ENCODE results near the gene ARMC6.
"Not testable (repeated sequence)": the region's sequence is repeated elsewhere in the genome, so short reads cannot be mapped to it uniquely, and the experiment has no call there.

Gene ARMC6

DNA sequence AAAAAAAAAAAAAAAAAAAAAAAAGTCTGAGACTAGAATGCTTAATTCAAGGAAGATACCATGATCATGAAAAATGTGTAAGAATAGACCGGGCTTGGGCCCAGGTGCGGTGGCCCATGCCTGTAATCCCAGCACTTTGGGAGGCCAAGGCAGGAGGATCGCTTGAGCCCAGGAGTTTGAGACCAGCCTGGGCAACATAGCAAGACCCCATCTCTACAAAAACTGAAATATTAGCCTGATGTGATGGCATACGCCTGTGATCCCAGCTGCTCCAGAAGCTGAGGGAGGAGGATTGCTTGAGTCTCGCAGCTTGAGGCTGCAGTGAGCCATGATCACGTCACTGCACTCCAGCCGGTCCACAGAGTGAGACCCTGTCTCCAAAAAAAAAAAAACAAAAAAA lies 73.5 kb downstream of the ARMC6 start:
- in situ Hi-C loops (cut with MboI; ENCODE audit: low sequenced_read_pairs): not testable (repeated sequence)

DNA sequence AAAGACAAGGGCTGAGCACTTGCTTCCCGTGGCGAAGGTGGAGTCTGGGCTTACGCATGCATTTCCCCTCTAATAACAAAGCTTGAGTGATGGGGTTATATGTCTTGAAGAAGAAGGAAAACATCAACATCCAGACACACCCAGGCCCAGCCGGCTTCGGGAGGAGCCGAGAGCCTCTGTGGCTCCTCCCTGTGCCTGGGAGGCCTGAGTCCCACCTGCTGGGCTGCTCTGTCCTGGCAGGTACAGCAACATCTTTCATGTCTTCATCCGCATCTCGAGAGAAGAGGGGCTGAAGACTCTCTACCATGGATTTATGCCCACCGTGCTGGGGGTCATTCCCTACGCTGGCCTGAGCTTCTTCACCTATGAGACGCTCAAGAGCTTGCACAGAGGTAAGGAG lies 74.3 kb downstream of the ARMC6 start:
- in situ Hi-C loops (cut with MboI; ENCODE audit: low sequenced_read_pairs): no loop called here
